ENCODE data around the gene LOXHD1. TPM values are rescaled to one million over a fixed set of nuclear protein-coding genes. Genes with fewer than 3 reads are reported as not detected.

LOXHD1 gene
- total and polyA plus RNA-seq, 4 experiments from 2014 or later = not detected

DNA sequence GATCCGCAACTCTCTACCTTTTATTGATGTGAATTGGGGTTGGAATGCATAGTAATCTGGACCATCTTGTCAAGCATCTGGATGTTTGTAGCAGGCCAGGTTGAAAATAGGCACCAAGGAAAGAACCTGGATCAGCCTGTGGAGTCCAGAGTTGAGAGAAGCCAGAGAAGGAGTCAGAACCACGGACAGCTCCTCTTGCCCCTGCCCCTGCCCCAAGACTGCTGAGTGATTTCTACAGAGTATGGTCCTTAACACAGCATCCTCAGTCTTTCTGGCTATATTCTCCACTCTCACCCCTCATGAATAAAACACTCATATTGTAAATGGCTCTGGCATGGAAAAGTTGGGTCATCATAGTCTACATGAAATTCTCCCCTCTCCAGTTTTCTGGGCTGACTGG is 154.6 kb downstream of the LOXHD1 start:
- Histone ChIP-seq H3K4me1 (ENCODE audit: insufficient read depth, low read length) (no peaks in the 10 kb centered on the region), H3K4me3 (ENCODE audit: low read length in 2 of 2) (no peak overlapping the region), H3K36me3 (ENCODE audit: insufficient read depth, low read length) (no peaks in the 10 kb centered on the region), H3K27ac (ENCODE audit: low read depth, low read length) (no peak overlapping the region), H3K9me3 (ENCODE audit: control insufficient read depth in 1 of 2, low read length in 2 of 2) (no peaks in the 10 kb centered on the region), H3K27me3 (ENCODE audit: insufficient read depth, low read length) (no peaks in the 10 kb centered on the region)
- no peak overlapping the region for H3K4me3 Mint-ChIP-seq
- peaks cover 5 to 7% of the 10 kb centered on the region in 2 donors for H3K27me3 Mint-ChIP-seq
- POLR2A ChIA-PET (ENCODE audit: partially characterized antibody) = no interaction called here
- no peak for DNase-seq
- H3K4me1 Mint-ChIP-seq = no peaks in the 10 kb centered on the region
- no peak overlapping the region for H3K27ac Mint-ChIP-seq
- intact Hi-C loops (cut with micrococcal nuclease) = no loop called here
- CTCF ChIA-PET (ENCODE audit: partially characterized antibody) = interaction anchor here (0.6 kb wide), 1 partner anchor 71 kb away, joined by 3 read pairs; no protein-coding TSS in a partner anchor
- peaks cover 0 to 4% (median 1%) of the 10 kb centered on the region in 8 donors for H3K9me3 Mint-ChIP-seq
- H3K36me3 Mint-ChIP-seq = no peaks in the 10 kb centered on the region

DNA sequence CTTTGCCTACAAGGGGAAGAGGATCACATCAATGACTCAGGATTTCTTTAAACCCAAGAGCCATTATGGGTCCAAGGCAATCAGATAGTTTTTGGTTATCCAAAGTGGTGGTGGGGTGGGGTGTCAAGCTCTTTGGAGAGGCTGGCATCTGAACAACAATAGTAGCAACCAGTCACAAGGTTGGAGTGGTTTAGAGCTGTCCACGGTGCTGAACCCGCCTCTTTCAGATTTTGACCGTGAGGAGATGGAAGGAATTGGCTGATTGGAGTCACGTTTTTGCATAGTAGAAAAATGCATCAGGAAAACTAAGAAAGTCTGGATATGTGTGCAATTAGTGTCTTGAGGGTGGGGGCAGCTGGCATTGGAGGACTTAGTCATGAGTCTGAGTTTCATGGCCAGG is 159.9 kb downstream of the LOXHD1 start:
- Histone ChIP-seq H3K4me1 (ENCODE audit: insufficient read depth, low read length) (no peaks in the 10 kb centered on the region), H3K9me3 (ENCODE audit: control insufficient read depth in 1 of 2, low read length in 2 of 2) (no peaks in the 10 kb centered on the region), H3K36me3 (ENCODE audit: insufficient read depth, low read length) (no peaks in the 10 kb centered on the region), H3K27me3 (ENCODE audit: insufficient read depth, low read length) (no peaks in the 10 kb centered on the region), H3K27ac (ENCODE audit: low read depth, low read length) (no peak overlapping the region), H3K4me3 (ENCODE audit: low read length in 2 of 2) (no peak overlapping the region)
- CTCF ChIA-PET (ENCODE audit: partially characterized antibody) = no interaction called here
- H3K9me3 Mint-ChIP-seq = peaks cover 0 to 5% (median 2%) of the 10 kb centered on the region in 8 donors
- H3K27ac Mint-ChIP-seq = no peak overlapping the region
- H3K36me3 Mint-ChIP-seq = no peaks in the 10 kb centered on the region
- DNase-seq = peak in 4 of 5 donors; percentile 6 to 12 (median 10)
- no peaks in the 10 kb centered on the region for H3K4me1 Mint-ChIP-seq
- POLR2A ChIA-PET (ENCODE audit: partially characterized antibody) = no interaction called here
- intact Hi-C loops (cut with micrococcal nuclease) = no loop called here
- H3K4me3 Mint-ChIP-seq = no peak overlapping the region
- H3K27me3 Mint-ChIP-seq = peaks cover 1 to 3% of the 10 kb centered on the region in 2 donors

DNA sequence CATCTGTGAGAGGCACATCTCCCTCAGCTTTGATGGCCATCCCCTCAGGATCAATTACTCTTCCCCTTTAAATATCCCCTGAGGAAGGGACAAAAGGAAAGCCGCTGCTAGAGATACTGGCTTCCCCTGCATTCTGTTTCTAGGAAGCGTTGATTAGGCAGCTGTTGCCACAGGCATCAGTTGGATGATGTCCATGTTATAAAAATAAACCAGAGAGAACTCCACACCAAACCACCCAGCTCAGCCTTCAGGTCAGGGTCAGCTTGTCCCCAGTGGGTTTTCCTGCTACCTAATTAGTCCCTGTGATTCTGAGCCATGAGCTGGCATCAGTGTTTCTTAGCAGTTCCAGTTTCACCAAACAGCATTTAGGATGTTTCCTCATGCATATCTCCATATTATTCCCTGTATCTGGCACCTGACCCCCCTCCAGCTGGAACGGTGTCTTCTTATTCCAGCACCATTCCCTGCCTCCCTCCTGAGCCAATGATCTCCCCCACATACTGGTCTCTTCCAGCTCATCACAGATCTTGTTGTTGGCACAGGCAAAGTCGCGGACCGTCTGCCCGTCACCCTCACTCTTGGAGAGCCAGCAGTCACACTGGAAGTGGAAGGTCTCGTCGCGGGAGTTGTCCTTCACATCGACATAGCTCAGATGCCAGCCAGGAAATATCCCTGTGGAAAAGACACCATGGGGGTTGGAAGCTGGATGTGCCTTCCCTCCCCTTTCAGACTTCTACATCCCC is 168.4 kb downstream of the LOXHD1 start:
- no peak overlapping the region for H3K4me3 Mint-ChIP-seq
- no peak overlapping the region for H3K27ac ChIP-seq (ENCODE audit: low read depth, low read length)
- intact Hi-C loops (cut with micrococcal nuclease) = no loop called here

DNA sequence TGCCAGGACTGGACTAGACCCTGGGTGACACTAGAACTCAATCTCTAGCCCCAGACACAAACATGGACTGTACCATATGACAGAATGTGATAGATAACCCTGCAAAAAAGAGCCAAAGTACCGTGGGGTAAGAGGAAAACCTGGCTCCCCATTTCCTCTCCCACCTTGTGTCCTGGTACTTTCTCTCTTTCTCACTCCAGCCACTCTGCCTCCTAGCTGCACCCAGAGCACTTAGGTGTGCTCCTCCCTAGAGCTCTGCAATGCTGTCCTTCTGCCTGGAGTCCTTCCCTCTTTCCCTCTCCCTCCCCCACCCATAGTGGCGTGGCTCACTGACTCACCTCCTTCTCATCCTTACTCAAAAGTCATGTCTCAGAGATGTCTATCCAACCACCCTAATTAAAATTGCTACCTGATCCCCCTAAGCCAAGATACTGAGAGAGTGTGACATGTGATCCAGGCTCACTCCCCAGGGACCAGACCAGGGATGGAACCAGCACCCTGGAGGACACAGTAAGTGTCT is 171.3 kb downstream of the LOXHD1 start:
- ChIA-PET POLR2A (ENCODE audit: partially characterized antibody) (no interaction called here), CTCF (ENCODE audit: partially characterized antibody) (no interaction called here)
- Mint-ChIP-seq H3K9me3 (peaks cover 0 to 2% (median 0%) of the 10 kb centered on the region in 8 donors), H3K4me3 (no peak overlapping the region), H3K27me3 (peaks cover 5 to 12% of the 10 kb centered on the region in 2 donors), H3K4me1 (peaks cover 0 to 6% (median 2%) of the 10 kb centered on the region in 4 donors), H3K36me3 (no peaks in the 10 kb centered on the region), H3K27ac (no peak overlapping the region)
- no peak for DNase-seq
- no peak overlapping the region for H3K27ac ChIP-seq (ENCODE audit: low read depth, low read length)
- H3K27me3 ChIP-seq (ENCODE audit: insufficient read depth, low read length) = no peaks in the 10 kb centered on the region
- H3K9me3 ChIP-seq (ENCODE audit: control insufficient read depth in 1 of 2, low read length in 2 of 2) = no peaks in the 10 kb centered on the region
- H3K4me1 ChIP-seq (ENCODE audit: insufficient read depth, low read length) = no peaks in the 10 kb centered on the region
- H3K4me3 ChIP-seq (ENCODE audit: low read length in 2 of 2) = no peak overlapping the region
- no peaks in the 10 kb centered on the region for H3K36me3 ChIP-seq (ENCODE audit: insufficient read depth, low read length)
- intact Hi-C loops (cut with micrococcal nuclease) = no loop called here

More for the DNA sequence above, 168.4 kb downstream of the LOXHD1 start:
- Histone ChIP-seq H3K4me1 (ENCODE audit: insufficient read depth, low read length) (no peaks in the 10 kb centered on the region), H3K27me3 (ENCODE audit: insufficient read depth, low read length) (no peaks in the 10 kb centered on the region), H3K9me3 (ENCODE audit: control insufficient read depth in 1 of 2, low read length in 2 of 2) (no peaks in the 10 kb centered on the region), H3K36me3 (ENCODE audit: insufficient read depth, low read length) (no peaks in the 10 kb centered on the region), H3K4me3 (ENCODE audit: low read length in 2 of 2) (no peak overlapping the region)
- DNase-seq = no peak
- Mint-ChIP-seq H3K4me1 (no peaks in the 10 kb centered on the region), H3K9me3 (peaks cover 0 to 3% (median 0%) of the 10 kb centered on the region in 8 donors), H3K27ac (no peak overlapping the region), H3K27me3 (peaks cover 5 to 6% of the 10 kb centered on the region in 2 donors), H3K36me3 (no peaks in the 10 kb centered on the region)
- POLR2A ChIA-PET (ENCODE audit: partially characterized antibody) = no interaction called here
- CTCF ChIA-PET (ENCODE audit: partially characterized antibody) = interaction anchor here (1.6 kb wide), 1 partner anchor 8 kb away, joined by 5 read pairs; no protein-coding TSS in a partner anchor

DNA sequence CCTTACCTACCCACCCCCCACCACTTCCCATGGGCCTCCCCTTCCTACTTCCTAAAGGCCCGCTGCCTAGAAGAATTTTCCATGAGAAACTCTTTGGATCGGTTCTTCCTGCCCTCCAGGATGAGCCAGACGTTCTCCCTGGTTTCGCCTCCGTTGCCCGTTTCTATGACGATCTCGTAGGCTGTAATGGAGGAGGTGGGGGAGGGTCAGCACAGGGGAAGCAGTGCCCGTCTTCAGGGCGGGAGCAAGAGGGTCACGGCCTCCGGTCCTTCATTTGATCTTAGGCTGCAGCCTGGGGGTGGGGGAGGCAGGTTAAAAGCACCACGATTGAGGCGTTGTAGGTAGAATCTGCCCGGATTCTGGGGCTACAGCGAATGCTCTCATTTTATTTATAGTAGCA is 172.0 kb downstream of the LOXHD1 start:
- no peak overlapping the region for H3K4me3 ChIP-seq (ENCODE audit: low read length in 2 of 2)
- no peaks in the 10 kb centered on the region for H3K27me3 ChIP-seq (ENCODE audit: insufficient read depth, low read length)
- H3K4me1 ChIP-seq (ENCODE audit: insufficient read depth, low read length) = no peaks in the 10 kb centered on the region
- no peaks in the 10 kb centered on the region for H3K36me3 ChIP-seq (ENCODE audit: insufficient read depth, low read length)
- ChIA-PET POLR2A (ENCODE audit: partially characterized antibody) (no interaction called here), CTCF (ENCODE audit: partially characterized antibody) (interaction anchor here (1.7 to 5.6 kb wide), 2 partner anchors 204 to 312 kb away, joined by 5 to 48 read pairs; a partner anchor contains a TSS)
- peaks cover 5 to 12% of the 10 kb centered on the region in 2 donors for H3K27me3 Mint-ChIP-seq
- H3K27ac ChIP-seq (ENCODE audit: low read depth, low read length) = no peak overlapping the region
- H3K4me3 Mint-ChIP-seq = no peak overlapping the region
- no peaks in the 10 kb centered on the region for H3K36me3 Mint-ChIP-seq
- no peak for DNase-seq
- H3K9me3 ChIP-seq (ENCODE audit: control insufficient read depth in 1 of 2, low read length in 2 of 2) = no peaks in the 10 kb centered on the region
- intact Hi-C loops (cut with micrococcal nuclease) = no loop called here
- H3K4me1 Mint-ChIP-seq = peaks cover 0 to 6% (median 2%) of the 10 kb centered on the region in 4 donors
- H3K9me3 Mint-ChIP-seq = peaks cover 0 to 2% (median 0%) of the 10 kb centered on the region in 8 donors
- H3K27ac Mint-ChIP-seq = no peak overlapping the region

DNA sequence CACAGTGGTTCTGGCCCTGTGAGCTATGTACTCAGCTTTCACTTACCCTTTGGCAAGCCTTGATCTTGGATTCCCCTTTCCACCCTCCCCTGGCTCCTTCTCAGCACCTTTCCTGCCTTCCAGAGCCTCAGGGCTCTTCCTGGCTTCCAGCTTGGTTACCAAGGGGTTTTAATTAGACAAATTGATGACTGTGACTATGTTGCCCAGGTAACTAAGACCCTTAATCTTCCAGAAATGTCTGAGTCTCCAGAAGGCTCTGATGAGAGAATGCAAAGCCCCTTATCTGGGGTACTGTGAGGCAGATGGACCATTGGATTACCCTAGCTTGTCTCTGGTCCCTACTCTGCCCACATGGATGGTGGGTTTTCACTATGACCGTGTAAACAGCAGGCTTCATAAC is 174.2 kb downstream of the LOXHD1 start:
- no peaks in the 10 kb centered on the region for H3K36me3 ChIP-seq (ENCODE audit: insufficient read depth, low read length)
- Mint-ChIP-seq H3K4me3 (no peak overlapping the region), H3K36me3 (no peaks in the 10 kb centered on the region), H3K27ac (no peak overlapping the region), H3K4me1 (peaks cover 0 to 6% (median 2%) of the 10 kb centered on the region in 4 donors), H3K27me3 (peaks cover 8 to 12% of the 10 kb centered on the region in 2 donors), H3K9me3 (peaks cover 0 to 2% (median 0%) of the 10 kb centered on the region in 8 donors)
- intact Hi-C loops (cut with micrococcal nuclease) = no loop called here
- no peaks in the 10 kb centered on the region for H3K4me1 ChIP-seq (ENCODE audit: insufficient read depth, low read length)
- no peak overlapping the region for H3K4me3 ChIP-seq (ENCODE audit: low read length in 2 of 2)
- no peak overlapping the region for H3K27ac ChIP-seq (ENCODE audit: low read depth, low read length)
- DNase-seq = peak in 1 of 5 donors; percentile 22
- CTCF ChIA-PET (ENCODE audit: partially characterized antibody) = interaction anchor here (1.8 to 5.6 kb wide), 4 partner anchors 9 to 335 kb away, joined by 6 to 48 read pairs (median 14); a partner anchor contains a TSS
- H3K9me3 ChIP-seq (ENCODE audit: control insufficient read depth in 1 of 2, low read length in 2 of 2) = no peaks in the 10 kb centered on the region
- no peaks in the 10 kb centered on the region for H3K27me3 ChIP-seq (ENCODE audit: insufficient read depth, low read length)
- POLR2A ChIA-PET (ENCODE audit: partially characterized antibody) = no interaction called here

DNA sequence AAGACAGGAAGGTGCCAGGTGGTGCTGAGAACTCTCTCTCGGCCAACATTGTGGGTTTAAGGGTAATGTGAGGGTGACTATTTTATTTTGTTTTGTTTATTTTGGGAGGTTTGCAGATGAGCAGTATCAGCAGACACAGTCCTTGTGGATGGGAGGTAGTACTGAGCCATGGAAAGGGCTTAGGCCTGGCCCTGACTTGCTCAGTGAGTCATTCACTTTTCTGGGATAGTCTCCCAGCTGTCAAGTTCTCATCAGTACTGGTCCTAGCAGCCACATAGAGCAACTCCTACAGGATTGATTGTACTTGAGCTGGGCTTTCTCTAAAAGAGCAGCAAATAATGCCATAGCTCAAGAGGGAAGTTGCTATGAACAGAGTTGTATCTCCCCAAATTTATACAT is 175.2 kb downstream of the LOXHD1 start:
- peak overlapping the region in 1 of 7 donors; percentile 13 for H3K27ac Mint-ChIP-seq
- no peak for DNase-seq
- no peaks in the 10 kb centered on the region for H3K9me3 ChIP-seq (ENCODE audit: control insufficient read depth in 1 of 2, low read length in 2 of 2)
- no peak overlapping the region for H3K4me3 ChIP-seq (ENCODE audit: low read length in 2 of 2)
- H3K27me3 ChIP-seq (ENCODE audit: insufficient read depth, low read length) = no peaks in the 10 kb centered on the region
- CTCF ChIA-PET (ENCODE audit: partially characterized antibody) = interaction anchor here (0.6 to 5.6 kb wide), 11 partner anchors 8 to 334 kb away, joined by 3 to 48 read pairs (median 3); a partner anchor contains a TSS
- H3K36me3 ChIP-seq (ENCODE audit: insufficient read depth, low read length) = no peaks in the 10 kb centered on the region
- peaks cover 0 to 6% (median 2%) of the 10 kb centered on the region in 4 donors for H3K4me1 Mint-ChIP-seq
- intact Hi-C loops (cut with micrococcal nuclease) = loop anchor here (1.0 kb wide), 3 partner anchors 176 to 334 kb away; no protein-coding TSS in a partner anchor
- H3K27ac ChIP-seq (ENCODE audit: low read depth, low read length) = no peak overlapping the region
- no peak overlapping the region for H3K4me3 Mint-ChIP-seq
- H3K27me3 Mint-ChIP-seq = peaks cover 8 to 12% of the 10 kb centered on the region in 2 donors
- H3K4me1 ChIP-seq (ENCODE audit: insufficient read depth, low read length) = no peaks in the 10 kb centered on the region
- H3K9me3 Mint-ChIP-seq = peaks cover 0 to 2% (median 0%) of the 10 kb centered on the region in 8 donors
- POLR2A ChIA-PET (ENCODE audit: partially characterized antibody) = no interaction called here
- no peaks in the 10 kb centered on the region for H3K36me3 Mint-ChIP-seq

All from CD4-positive, alpha-beta memory T cell (primary cell).